ENCODE data around the gene EPB41L4A.

EPB41L4A gene

DNA sequence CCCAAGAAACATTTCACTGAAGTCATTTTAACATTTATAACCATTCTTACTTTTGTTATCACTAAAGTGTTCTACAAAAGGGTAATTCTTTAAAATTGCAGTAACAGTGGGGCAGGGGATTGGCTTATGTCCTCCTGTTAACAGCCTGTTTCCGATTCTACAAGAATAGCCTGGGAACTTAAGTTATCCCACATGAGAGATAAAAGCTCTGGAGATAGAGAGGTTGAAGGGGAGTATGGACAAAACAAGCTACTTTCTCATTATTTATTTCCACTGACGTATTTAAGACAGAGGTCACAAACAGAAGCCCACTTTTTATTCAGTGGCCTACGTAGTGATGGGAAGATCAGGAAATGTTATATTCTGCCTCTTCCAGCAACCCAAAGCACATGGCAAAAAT, 98.7 kb downstream of the EPB41L4A start:
- no peak for DNase-seq
- in situ Hi-C loops (cut with MboI; ENCODE audit: low pct_unique_long_range_greater_than_20kb, low sequenced_read_pairs), result no loop called here

GRCh38 chr5:112318346-112318745, 100.7 kb downstream of the EPB41L4A start:
- DNase-seq, result no peak
- in situ Hi-C loops (cut with MboI; ENCODE audit: low pct_unique_long_range_greater_than_20kb, low sequenced_read_pairs), result no loop called here

DNA sequence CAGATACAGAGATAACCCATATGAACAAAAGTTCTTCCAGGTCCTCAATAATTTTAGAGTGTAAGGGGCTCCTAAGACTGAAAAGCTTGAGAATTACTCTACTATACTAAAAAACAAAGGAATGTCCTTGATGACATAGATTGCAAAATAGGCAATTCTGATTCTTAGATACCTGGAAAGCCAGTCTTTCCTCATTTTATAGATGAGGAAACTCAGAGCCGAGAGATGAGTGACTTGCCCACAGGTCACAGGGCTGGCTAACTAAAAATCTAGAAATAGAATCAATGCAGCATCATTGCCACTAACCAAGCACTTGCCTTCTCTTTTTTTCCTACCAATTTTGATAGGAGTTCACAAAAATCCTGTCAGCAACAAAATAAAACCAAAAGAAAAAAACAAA, 101.2 kb downstream of the EPB41L4A start:
- DNase-seq, result no peak
- in situ Hi-C loops (cut with MboI; ENCODE audit: low pct_unique_long_range_greater_than_20kb, low sequenced_read_pairs), result no loop called here

DNA sequence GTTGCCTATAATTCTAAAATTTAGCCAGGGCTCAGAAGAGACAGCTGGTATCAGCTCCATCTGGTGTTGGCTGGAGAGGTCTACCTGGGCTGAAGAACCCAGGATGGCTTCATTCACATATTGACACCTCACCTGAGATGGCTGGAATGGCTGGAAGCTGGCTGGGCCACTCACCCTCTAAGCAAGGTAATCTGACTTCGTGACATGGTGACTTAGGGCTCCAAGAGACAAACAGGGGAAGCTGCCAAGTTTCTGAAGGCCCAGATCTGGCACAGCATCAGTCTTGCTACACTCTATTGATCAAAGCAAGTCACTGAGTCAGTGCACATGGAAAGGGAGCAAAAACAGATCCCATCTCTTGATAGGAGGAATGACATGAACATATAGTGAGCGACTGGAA, 102.3 kb downstream of the EPB41L4A start:
- in situ Hi-C loops (cut with MboI; ENCODE audit: low pct_unique_long_range_greater_than_20kb, low sequenced_read_pairs), result no loop called here
- no peak for DNase-seq

DNA sequence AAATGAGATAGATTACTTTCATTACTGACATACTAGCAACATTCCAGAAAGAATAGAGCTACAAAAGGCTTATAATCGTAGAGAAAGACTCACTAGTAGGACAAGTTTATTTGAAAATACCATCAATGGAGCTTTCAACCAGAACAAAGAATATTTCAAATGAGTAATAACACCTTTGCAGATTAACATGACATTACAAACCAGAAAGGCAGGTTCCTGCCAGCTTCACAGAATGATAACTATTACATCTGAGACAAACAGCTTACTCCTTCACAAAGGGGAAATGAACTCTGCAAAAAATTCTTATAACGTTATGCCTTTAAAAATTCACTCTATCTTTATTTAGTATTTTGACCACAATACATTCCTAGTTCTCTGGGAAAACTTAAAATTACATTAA, 103.1 kb downstream of the EPB41L4A start:
- in situ Hi-C loops (cut with MboI; ENCODE audit: low pct_unique_long_range_greater_than_20kb, low sequenced_read_pairs), result no loop called here
- no peak for DNase-seq

GRCh38 chr5:112312295-112313275, 106.5 kb downstream of the EPB41L4A start:
- no peak for DNase-seq
- in situ Hi-C loops (cut with MboI; ENCODE audit: low pct_unique_long_range_greater_than_20kb, low sequenced_read_pairs), result no loop called here

GRCh38 chr5:112310746-112311145, 108.3 kb downstream of the EPB41L4A start:
- no peak for DNase-seq
- in situ Hi-C loops (cut with MboI; ENCODE audit: low pct_unique_long_range_greater_than_20kb, low sequenced_read_pairs), result no loop called here

DNA sequence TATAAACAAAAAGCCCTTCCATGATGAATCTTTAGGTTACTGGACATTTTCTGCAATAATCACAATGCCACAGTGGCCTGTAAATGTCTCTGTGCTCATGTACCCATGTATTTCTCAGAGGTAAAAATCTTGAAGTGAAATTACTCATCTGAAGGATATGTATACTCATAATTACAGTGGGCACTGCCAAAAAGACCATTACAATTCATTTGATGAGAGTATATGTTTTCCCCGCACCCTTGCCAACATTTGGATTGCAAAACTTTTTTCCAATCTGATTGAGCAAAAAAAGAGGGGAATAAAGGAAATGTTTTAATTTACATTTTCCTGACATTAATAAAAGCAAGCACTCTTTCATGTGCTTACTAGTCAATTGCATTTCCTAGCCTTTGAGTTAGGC, 110.5 kb downstream of the EPB41L4A start:
- in situ Hi-C loops (cut with MboI; ENCODE audit: low pct_unique_long_range_greater_than_20kb, low sequenced_read_pairs), result no loop called here
- no peak for DNase-seq

GRCh38 chr5:112306956-112307355, 112.1 kb downstream of the EPB41L4A start:
- no peak for DNase-seq
- in situ Hi-C loops (cut with MboI; ENCODE audit: low pct_unique_long_range_greater_than_20kb, low sequenced_read_pairs), result no loop called here

GRCh38 chr5:112304743-112305142, 114.3 kb downstream of the EPB41L4A start:
- in situ Hi-C loops (cut with MboI; ENCODE audit: low pct_unique_long_range_greater_than_20kb, low sequenced_read_pairs), result no loop called here
- no peak for DNase-seq

- DNase-seq, result no peak
- in situ Hi-C loops (cut with MboI; ENCODE audit: low pct_unique_long_range_greater_than_20kb, low sequenced_read_pairs), result no loop called here
These were observed 115.4 kb downstream of the EPB41L4A start for GRCh38 chr5:112303685-112304084.

DNA sequence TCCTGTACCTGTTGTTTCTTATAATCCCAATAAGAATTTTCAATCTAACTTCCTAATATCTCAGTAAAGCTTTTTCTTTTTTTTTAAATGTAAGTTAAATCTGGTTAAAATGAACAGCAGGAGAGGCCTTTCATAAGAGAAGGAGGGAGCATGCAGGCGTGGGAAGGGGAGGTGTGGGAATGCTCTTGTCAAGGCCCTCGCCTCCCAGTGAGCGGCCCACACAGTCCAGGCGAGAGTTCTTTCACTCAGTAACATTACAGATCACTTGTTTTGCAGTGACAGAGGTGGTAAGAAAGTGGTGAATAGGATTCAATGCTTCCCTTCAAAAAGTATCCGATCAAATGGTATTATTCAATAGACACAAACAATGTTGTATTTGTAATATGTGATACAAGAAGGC, 125.0 kb downstream of the EPB41L4A start:
- DNase-seq, result no peak
- in situ Hi-C loops (cut with MboI; ENCODE audit: low pct_unique_long_range_greater_than_20kb, low sequenced_read_pairs), result no loop called here

DNA sequence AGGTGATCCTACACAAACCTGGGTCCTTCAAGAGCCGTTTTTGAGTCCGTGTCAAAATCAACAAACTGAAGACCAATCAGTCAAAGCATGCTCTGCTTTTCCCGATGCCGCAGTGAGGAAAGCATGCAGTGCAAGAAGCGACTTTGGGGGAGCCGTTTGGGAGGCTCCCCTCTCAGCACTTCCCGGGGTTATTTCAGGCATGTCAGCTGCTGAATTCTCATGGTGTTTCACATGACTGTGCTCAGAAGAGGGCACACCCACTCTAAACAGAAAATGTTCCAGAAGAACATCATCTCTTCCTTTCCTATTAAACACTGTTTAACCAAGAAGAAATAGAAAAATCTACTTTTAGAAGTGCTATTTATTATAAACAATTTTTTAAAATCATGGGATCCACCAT, 125.5 kb downstream of the EPB41L4A start:
- DNase-seq, result no peak
- in situ Hi-C loops (cut with MboI; ENCODE audit: low pct_unique_long_range_greater_than_20kb, low sequenced_read_pairs), result no loop called here

DNA sequence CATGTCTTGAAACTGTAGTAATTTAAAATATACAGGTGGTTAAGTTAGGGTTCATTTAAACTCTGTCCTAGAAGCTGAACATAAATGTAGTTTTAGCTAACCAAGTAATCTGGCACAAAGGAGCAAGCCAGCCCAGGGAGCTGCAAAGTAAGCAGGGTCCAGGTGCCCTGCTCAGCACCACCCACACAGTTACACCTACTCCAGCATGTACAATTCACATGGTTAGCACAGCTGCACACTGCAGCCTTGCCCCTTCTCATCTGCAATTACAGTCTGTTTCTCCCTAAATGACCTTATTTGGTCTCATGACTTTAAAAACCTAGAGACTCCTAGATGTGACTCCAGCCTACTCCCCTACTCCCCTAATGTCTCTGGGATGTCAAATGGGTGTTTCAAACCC, 128.4 kb downstream of the EPB41L4A start:
- in situ Hi-C loops (cut with MboI; ENCODE audit: low pct_unique_long_range_greater_than_20kb, low sequenced_read_pairs), result no loop called here
- DNase-seq, result no peak

- in situ Hi-C loops (cut with MboI; ENCODE audit: low pct_unique_long_range_greater_than_20kb, low sequenced_read_pairs), result no loop called here
- DNase-seq, result no peak
These were observed 129.6 kb downstream of the EPB41L4A start for GRCh38 chr5:112289465-112289864.

DNA sequence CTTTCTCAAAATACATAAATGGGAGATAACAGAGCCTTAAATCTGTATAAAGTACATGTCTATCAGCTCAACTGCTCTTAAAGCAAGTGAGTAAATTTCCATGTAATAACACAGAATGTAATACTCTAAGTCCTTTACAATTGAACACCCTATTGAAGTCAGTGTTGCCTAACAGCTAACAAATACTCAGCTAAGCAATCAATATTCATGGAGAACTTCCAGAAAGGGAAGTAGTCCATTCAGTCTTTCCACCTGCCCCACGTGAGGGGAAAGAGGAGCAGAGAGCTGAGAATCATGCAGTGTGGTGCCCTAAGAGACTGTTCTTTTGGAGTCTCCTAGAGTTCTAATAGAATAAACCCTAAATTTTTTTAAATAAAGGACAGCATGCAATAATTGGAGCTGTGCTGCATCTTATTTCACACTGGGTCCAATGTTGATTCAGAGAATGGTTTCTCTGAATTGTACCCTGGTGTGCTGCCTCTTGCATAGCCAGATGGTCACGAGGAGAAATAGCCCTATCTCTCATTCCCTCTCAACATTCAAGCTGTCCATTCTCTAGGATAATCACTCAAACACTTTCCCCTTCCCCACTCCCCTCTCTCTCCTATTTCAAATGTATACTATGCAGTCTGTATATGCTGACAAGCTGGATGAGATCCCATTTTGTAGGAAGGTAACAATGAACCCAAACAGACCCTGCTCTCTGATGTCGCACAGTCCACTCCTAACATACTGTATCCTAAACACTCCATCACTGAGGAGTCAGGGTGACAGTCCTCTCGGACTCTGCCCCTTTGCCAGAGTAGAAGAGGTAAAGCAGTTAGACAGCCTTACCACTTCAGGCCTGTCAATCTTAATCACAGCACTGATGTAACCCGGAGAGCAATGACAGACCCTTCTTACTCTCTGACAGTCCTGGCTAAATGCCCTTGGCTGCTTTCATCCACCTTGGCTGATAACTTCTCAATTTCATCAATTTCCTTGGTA, 134.8 kb downstream of the EPB41L4A start:
- in situ Hi-C loops (cut with MboI; ENCODE audit: low pct_unique_long_range_greater_than_20kb, low sequenced_read_pairs), result no loop called here
- no peak for DNase-seq

DNA sequence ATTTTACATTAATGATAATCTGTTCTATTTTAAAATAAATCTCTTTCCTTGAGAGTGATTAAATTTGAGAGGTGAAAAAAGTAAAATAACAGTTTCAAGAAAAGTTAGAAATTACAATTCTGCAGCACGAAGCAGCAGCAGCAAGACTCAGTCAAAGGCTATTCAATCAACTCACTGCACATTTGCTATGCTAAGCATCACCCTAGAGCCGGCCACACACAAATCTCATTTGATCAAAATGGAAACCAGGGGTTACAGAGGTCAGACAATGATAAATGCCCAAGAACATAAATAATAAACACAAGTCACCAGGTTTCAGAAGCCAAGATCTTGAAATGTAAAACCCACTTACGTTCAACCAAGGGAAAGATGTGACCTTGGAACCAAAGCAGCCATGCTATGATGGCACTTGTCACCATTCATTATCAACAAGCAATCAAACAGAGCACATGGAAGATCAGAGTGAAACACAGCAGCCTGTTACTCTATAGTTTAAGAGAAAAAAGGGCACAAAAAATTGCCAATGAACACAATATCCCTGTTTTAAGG, 136.0 kb downstream of the EPB41L4A start:
- in situ Hi-C loops (cut with MboI; ENCODE audit: low pct_unique_long_range_greater_than_20kb, low sequenced_read_pairs), result no loop called here
- DNase-seq, result no peak

DNA sequence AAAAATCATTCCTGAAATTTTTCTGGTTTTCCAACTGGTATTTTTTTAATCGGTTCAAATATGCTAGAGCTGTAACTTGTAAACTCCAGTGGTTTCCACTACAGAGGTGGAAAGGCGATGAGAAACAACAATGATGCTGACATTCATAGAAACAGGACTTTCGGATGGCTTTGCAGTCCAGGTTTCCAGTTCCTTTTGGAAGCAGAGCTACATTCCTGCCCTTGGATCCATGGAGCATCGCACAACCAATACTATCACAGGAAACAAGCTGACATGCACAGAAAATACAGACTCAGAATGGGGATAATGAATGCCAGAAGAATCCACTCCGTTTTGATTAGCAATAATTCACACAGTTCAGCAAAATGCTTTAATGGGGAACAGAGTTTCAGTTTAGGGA, 140.0 kb downstream of the EPB41L4A start:
- in situ Hi-C loops (cut with MboI; ENCODE audit: low pct_unique_long_range_greater_than_20kb, low sequenced_read_pairs), result no loop called here

GRCh38 chr5:112276991-112277390, 142.1 kb downstream of the EPB41L4A start:
- no peak for DNase-seq
- in situ Hi-C loops (cut with MboI; ENCODE audit: low pct_unique_long_range_greater_than_20kb, low sequenced_read_pairs), result no loop called here

More for the DNA sequence above, 140.0 kb downstream of the EPB41L4A start:
- no peak for DNase-seq

GRCh38 chr5:112275671-112276070, 143.4 kb downstream of the EPB41L4A start:
- DNase-seq, result no peak
- in situ Hi-C loops (cut with MboI; ENCODE audit: low pct_unique_long_range_greater_than_20kb, low sequenced_read_pairs), result no loop called here
